Keratinocyte (primary cell): ENCODE measurements around the gene ETV7. TPM values are rescaled to one million over a fixed set of nuclear protein-coding genes. Genes with fewer than 3 reads are reported as not detected.

Source experiments
- DNase-seq: peaks from one replicate; pipeline ENCODE4 v3.0.0-alpha.2; 2011; ENCODE audit warnings: low read depth, missing footprints, low spot score
- FAIRE-seq: peaks from 2 replicates; lab custom pipeline; 2011; peaks lifted over from hg19 to GRCh38; lab: Jason Lieb, UNC
- H2AFZ ChIP-seq: 2 replicates; pipeline ENCODE4 v1.6.0; 2012; ENCODE audit warnings: low read length, control low read depth, inconsistent platforms; ENCODE audit not compliant: control insufficient read depth
- H3K27ac ChIP-seq: 2 replicates; pipeline ENCODE4 v1.5.1; 2011; ENCODE audit warnings: low read length; ENCODE audit not compliant: control insufficient read depth, insufficient read depth
- H3K27me3 ChIP-seq: 3 replicates; pipeline ENCODE4 v1.6.0; 2011; ENCODE audit warnings: low read length; ENCODE audit not compliant: control insufficient read depth, insufficient read depth; ENCODE audit errors: extremely low read depth
- H3K36me3 ChIP-seq, 2 experiments: 2 replicates in 1 of 2; 3 replicates in 1 of 2; pipeline ENCODE4 v1.5.1; 2011; ENCODE audit warnings: low read length in 2 of 2, mild to moderate bottlenecking in 1 of 2; ENCODE audit not compliant: control insufficient read depth in 2 of 2, insufficient read depth in 2 of 2; ENCODE audit errors: extremely low read depth in 1 of 2
- H3K4me1 ChIP-seq: 3 replicates; pipeline ENCODE4 v1.5.1; 2011; ENCODE audit warnings: low read length; ENCODE audit not compliant: control insufficient read depth, insufficient read depth; ENCODE audit errors: extremely low read depth
- H3K4me2 ChIP-seq: 3 replicates; pipeline ENCODE4 v1.6.0; 2011; ENCODE audit warnings: low read depth, low read length; ENCODE audit not compliant: control insufficient read depth, insufficient read depth; ENCODE audit errors: extremely low read depth
- H3K4me3 ChIP-seq, 3 experiments: fragments of 200-600 bp in 1 of 3; sonication (generic) in 1 of 3; 2 replicates in 2 of 3; 3 replicates in 1 of 3; pipeline ENCODE4 v1.5.1; 2011 to 2016; ENCODE audit warnings: low read length in 3 of 3, mild to moderate bottlenecking in 3 of 3, control low read depth in 2 of 3, inconsistent platforms in 1 of 3, low read depth in 1 of 3, mixed read lengths in 1 of 3, mixed run types in 1 of 3, moderate library complexity in 1 of 3; ENCODE audit not compliant: control insufficient read depth in 2 of 3, insufficient read depth in 2 of 3; ENCODE audit errors: extremely low read depth in 1 of 3
- H3K79me2 ChIP-seq: 2 replicates; pipeline ENCODE4 v1.6.0; 2012; ENCODE audit warnings: low read length; ENCODE audit not compliant: control insufficient read depth, insufficient read depth
- H3K9ac ChIP-seq: 3 replicates; pipeline ENCODE4 v1.6.0; 2011; ENCODE audit warnings: low read length; ENCODE audit not compliant: control insufficient read depth, insufficient read depth; ENCODE audit errors: extremely low read depth
- H3K9me1 ChIP-seq: 3 replicates; pipeline ENCODE4 v1.6.0; 2011; ENCODE audit warnings: low read length; ENCODE audit not compliant: control insufficient read depth, insufficient read depth; ENCODE audit errors: extremely low read depth
- H3K9me3 ChIP-seq: 2 replicates; pipeline ENCODE4 v1.5.1; 2012; ENCODE audit warnings: low read depth, low read length; ENCODE audit not compliant: control insufficient read depth
- H4K20me1 ChIP-seq: 3 replicates; pipeline ENCODE4 v1.6.0; 2011; ENCODE audit warnings: low read length; ENCODE audit not compliant: control insufficient read depth, insufficient read depth; ENCODE audit errors: extremely low read depth
- EZH2 ChIP-seq: IDR thresholded peaks from one replicate; pipeline ENCODE4 v1.6.1; 2012; ENCODE audit warnings: inconsistent platforms, mild to moderate bottlenecking, low read length, moderate library complexity
- dilution Hi-C: fragments of 300-500 bp; cut with MboI; formaldehyde crosslinking; loops from one replicate; pipeline ENCODE4 v1.7.0; 2020; ENCODE audit warnings: low sequenced_read_pairs; ENCODE audit not compliant: extremely low pct_ligation_motif_present
- polyA plus RNA-seq, 5 experiments: library from polyadenylated mRNA; depleted of rRNA in 3 of 5; stranded (reverse) in 3 of 5; stranded (forward) in 1 of 5; unstranded in 1 of 5; fragments of >200 nt; gene quantifications; 1 replicate in 1 of 5; 2 replicates in 3 of 5; 3 replicates in 1 of 5; pipeline versions ENCODE4 v1.2.1 to v1.2.3, GENCODE V29; 2011 to 2012; ENCODE audit warnings: missing spikeins in 2 of 5, low read depth in 1 of 5, low replicate concordance in 1 of 5
- TF ChIP-seq, protein P1 (sequence below), 3 experiments: IDR thresholded peaks in 1 of 3; conservative IDR thresholded peaks in 1 of 3; optimal IDR thresholded peaks in 1 of 3; 2 replicates in 2 of 3; 3 replicates in 1 of 3; pipeline versions ENCODE3 to v1.5.1; 2011; ENCODE audit warnings: low read length in 3 of 3, mild to moderate bottlenecking in 3 of 3, moderate library complexity in 2 of 3, control low read depth in 1 of 3, inconsistent platforms in 1 of 3; ENCODE audit not compliant: insufficient read depth in 2 of 3; ENCODE audit errors: extremely low read depth in 1 of 3

ETV7 gene
- polyA plus RNA-seq, 1 donor (not counting 4 experiments of a cell fraction or from before 2014, with no cell fraction given), result 0.22 TPM

- Histone ChIP-seq H3K4me2 (no peak overlapping the region), H4K20me1 (no peaks in the 10 kb centered on the region), H3K79me2 (no peaks in the 10 kb centered on the region), H3K27ac (no peak overlapping the region), H3K9ac (no peak overlapping the region), H3K9me1 (no peaks in the 10 kb centered on the region), H3K36me3 (no peaks in the 10 kb centered on the region), H3K27me3 (peaks cover 41% of the 10 kb centered on the region), H3K4me1 (no peaks in the 10 kb centered on the region), H3K9me3 (no peaks in the 10 kb centered on the region), H3K4me3 (no peak overlapping the region), H2AFZ (no peak overlapping the region)
- dilution Hi-C loops, result no loop called here
- TF ChIP-seq, protein P1, sequence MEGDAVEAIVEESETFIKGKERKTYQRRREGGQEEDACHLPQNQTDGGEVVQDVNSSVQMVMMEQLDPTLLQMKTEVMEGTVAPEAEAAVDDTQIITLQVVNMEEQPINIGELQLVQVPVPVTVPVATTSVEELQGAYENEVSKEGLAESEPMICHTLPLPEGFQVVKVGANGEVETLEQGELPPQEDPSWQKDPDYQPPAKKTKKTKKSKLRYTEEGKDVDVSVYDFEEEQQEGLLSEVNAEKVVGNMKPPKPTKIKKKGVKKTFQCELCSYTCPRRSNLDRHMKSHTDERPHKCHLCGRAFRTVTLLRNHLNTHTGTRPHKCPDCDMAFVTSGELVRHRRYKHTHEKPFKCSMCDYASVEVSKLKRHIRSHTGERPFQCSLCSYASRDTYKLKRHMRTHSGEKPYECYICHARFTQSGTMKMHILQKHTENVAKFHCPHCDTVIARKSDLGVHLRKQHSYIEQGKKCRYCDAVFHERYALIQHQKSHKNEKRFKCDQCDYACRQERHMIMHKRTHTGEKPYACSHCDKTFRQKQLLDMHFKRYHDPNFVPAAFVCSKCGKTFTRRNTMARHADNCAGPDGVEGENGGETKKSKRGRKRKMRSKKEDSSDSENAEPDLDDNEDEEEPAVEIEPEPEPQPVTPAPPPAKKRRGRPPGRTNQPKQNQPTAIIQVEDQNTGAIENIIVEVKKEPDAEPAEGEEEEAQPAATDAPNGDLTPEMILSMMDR (optimal IDR thresholded peaks at IDR 0.05 in 1 of 3, IDR thresholded peaks at IDR 0.05 in 1 of 3, conservative IDR thresholded peaks at IDR 0.05 in 1 of 3; ENCODE audit: extremely low read depth in 1 of 3, insufficient read depth in 2 of 3, low read length in 3 of 3), result no peak
- TF ChIP-seq EZH2, result no peak
- DNase-seq, result no peak
- no peak for FAIRE-seq
Measured at GRCh38 chr6:36330366-36330765, 57.1 kb downstream of the ETV7 start.

- H3K9me1 ChIP-seq, result no peaks in the 10 kb centered on the region
- no peak overlapping the region for H3K4me3 ChIP-seq
- no peaks in the 10 kb centered on the region for H3K4me1 ChIP-seq
- H3K4me2 ChIP-seq, result no peak overlapping the region
- no peak overlapping the region for H2AFZ ChIP-seq
- FAIRE-seq, result no peak
- H3K27ac ChIP-seq, result no peak overlapping the region
- H3K79me2 ChIP-seq, result no peaks in the 10 kb centered on the region
- H3K36me3 ChIP-seq, result no peaks in the 10 kb centered on the region
- H3K9me3 ChIP-seq, result no peaks in the 10 kb centered on the region
- dilution Hi-C loops, result no loop called here
- no peak for TF ChIP-seq EZH2
- TF ChIP-seq, protein P1 (optimal IDR thresholded peaks at IDR 0.05 in 1 of 3, IDR thresholded peaks at IDR 0.05 in 1 of 3, conservative IDR thresholded peaks at IDR 0.05 in 1 of 3; ENCODE audit: extremely low read depth in 1 of 3, insufficient read depth in 2 of 3, low read length in 3 of 3), result no peak
- no peaks in the 10 kb centered on the region for H4K20me1 ChIP-seq
- DNase-seq, result no peak
- H3K9ac ChIP-seq, result no peak overlapping the region
- H3K27me3 ChIP-seq, result peaks cover 45% of the 10 kb centered on the region
Measured at GRCh38 chr6:36329798-36330291, 57.6 kb downstream of the ETV7 start.
